GM12891 (cell line): ENCODE measurements around the gene FBXL13.
"Not testable (repeated sequence)": the region's sequence is repeated elsewhere in the genome, so short reads cannot be mapped to it uniquely, and the experiment has no call there.

Source experiments
- DNase-seq: peaks from one replicate; pipeline ENCODE4 v3.0.0; 2011; ENCODE audit warnings: low spot score; ENCODE audit not compliant: insufficient read length
- FAIRE-seq: peaks from 2 replicates; lab custom pipeline; 2011; peaks lifted over from hg19 to GRCh38; lab: Jason Lieb, UNC

The FBXL13 gene

GRCh38 chr7:102763295-102763905 lies 311.2 kb downstream of the FBXL13 start:
- peak; percentile 54 for FAIRE-seq
- not testable (repeated sequence) for DNase-seq
